Measurements from ENCODE around the gene UBE2Z. TPM values are rescaled to one million over a fixed set of nuclear protein-coding genes. Genes with fewer than 3 reads are reported as not detected.

Gene UBE2Z
- polyA plus RNA-seq, 2 of the 4 experiments (the other 2 are of a cell fraction) = 109 to 174 TPM

DNA sequence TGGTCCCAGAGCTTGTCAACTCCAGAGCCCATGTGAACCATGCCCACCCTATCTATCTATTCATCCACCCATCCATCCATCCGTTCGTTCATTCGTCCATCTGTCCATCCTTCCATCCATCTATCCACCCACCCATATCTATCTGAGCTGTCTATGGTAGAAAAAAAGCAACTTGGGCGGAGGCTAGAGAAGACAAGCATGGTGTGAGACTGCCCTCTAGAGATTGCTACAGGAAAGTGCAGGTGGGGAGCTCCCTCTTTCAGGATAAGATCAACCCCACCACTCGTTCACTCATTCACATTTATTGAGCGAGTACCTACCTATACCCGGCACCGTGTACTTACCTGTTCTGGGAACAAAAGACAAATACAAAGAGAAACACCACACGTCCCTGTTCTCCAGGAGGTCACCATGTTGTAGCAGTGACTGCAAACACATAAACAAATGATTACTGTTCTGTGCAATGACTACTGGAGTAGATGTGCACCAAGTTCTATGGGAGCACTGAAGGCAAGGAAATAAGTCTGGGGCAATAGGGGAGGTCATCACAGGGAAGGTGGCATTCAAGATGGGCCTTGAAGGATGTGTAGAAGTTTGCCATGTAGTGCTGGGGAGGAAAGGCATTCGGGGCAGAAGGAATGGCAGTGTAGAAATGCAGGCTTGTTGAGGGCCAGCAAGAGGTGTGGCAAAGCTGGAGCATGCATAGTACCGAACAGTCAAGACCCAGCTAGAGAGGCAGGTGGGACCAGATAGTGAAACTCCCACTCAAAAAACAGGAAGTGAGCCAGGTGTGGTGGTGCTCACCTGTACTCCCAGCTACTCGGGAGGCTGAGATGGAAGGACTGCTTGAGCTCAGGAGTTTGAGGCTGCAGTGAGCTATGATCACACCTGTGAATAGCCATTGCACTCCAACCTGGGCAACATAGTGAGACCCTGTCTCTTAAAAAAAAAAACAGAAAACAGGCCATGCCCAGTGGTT lies 29.0 kb upstream of the UBE2Z start:
- ChIA-PET POLR2A (interaction anchor here (0.6 to 1.1 kb wide), 8 partner anchors 13 to 254 kb away, joined by 3 to 8 read pairs (median 4); partner anchors contain the start of gene ATP5MC1), CTCF (interaction anchor here (0.5 to 76.6 kb wide), 77 partner anchors 12 to 858 kb away, joined by 3 to 3251 read pairs (median 4); partner anchors contain the start of genes ATP5MC1, CALCOCO2, HOXB13 and PRAC1)
- DNase-seq (ENCODE audit: low read depth in 1 of 2, low spot score in 1 of 2) (peak; percentile 85 to 94), ATAC-seq (peak; percentile 86 to 88), FAIRE-seq (peak; percentile 36)
- no peak overlapping the region for H3K4me3 ChIP-seq
- TF ChIP-seq CHD2 (IDR thresholded peaks at IDR 0.05; ENCODE audit: low read length, partially characterized antibody) (no peak), SMC3 (IDR thresholded peaks at IDR 0.05) (peak; percentile 96), FOXS1 (CRISPR knock-in tag; IDR thresholded peaks at IDR 0.05) (no peak), ESRRA (IDR thresholded peaks at IDR 0.05; ENCODE audit: borderline replicate concordance, low read length) (no peak), EP300 (IDR thresholded peaks at IDR 0.05) (no peak), HDAC2 (IDR thresholded peaks at IDR 0.05) (no peak), RAD21 (conservative IDR thresholded peaks at IDR 0.05 in 1 of 2, IDR thresholded peaks at IDR 0.05 in 1 of 2) (peak; percentile 99 to 100), MAFK (IDR thresholded peaks at IDR 0.05; ENCODE audit: partially characterized antibody) (no peak), CTCF (IDR thresholded peaks at IDR 0.05) (peak; percentile 99), BHLHE40 (IDR thresholded peaks at IDR 0.05; ENCODE audit: low read depth, low read length) (0 out of 2 replicates have a peak, but pooled peaks have one; percentile 7), POLR2A (IDR thresholded peaks at IDR 0.05; ENCODE audit: low read length) (no peak), ATOH8 (CRISPR knock-in tag; IDR thresholded peaks at IDR 0.05; ENCODE audit: low read depth) (no peak), TP53 (CRISPR knock-in tag; IDR thresholded peaks at IDR 0.05) (no peak), NR3C1 (IDR thresholded peaks at IDR 0.05) (no peak), EHF (CRISPR knock-in tag; IDR thresholded peaks at IDR 0.05) (no peak)
- TF ChIP-seq, protein P1, sequence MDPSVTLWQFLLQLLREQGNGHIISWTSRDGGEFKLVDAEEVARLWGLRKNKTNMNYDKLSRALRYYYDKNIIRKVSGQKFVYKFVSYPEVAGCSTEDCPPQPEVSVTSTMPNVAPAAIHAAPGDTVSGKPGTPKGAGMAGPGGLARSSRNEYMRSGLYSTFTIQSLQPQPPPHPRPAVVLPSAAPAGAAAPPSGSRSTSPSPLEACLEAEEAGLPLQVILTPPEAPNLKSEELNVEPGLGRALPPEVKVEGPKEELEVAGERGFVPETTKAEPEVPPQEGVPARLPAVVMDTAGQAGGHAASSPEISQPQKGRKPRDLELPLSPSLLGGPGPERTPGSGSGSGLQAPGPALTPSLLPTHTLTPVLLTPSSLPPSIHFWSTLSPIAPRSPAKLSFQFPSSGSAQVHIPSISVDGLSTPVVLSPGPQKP (IDR thresholded peaks at IDR 0.05; ENCODE audit: low read depth, low read length) = no peak
- TF ChIP-seq, protein P2, sequence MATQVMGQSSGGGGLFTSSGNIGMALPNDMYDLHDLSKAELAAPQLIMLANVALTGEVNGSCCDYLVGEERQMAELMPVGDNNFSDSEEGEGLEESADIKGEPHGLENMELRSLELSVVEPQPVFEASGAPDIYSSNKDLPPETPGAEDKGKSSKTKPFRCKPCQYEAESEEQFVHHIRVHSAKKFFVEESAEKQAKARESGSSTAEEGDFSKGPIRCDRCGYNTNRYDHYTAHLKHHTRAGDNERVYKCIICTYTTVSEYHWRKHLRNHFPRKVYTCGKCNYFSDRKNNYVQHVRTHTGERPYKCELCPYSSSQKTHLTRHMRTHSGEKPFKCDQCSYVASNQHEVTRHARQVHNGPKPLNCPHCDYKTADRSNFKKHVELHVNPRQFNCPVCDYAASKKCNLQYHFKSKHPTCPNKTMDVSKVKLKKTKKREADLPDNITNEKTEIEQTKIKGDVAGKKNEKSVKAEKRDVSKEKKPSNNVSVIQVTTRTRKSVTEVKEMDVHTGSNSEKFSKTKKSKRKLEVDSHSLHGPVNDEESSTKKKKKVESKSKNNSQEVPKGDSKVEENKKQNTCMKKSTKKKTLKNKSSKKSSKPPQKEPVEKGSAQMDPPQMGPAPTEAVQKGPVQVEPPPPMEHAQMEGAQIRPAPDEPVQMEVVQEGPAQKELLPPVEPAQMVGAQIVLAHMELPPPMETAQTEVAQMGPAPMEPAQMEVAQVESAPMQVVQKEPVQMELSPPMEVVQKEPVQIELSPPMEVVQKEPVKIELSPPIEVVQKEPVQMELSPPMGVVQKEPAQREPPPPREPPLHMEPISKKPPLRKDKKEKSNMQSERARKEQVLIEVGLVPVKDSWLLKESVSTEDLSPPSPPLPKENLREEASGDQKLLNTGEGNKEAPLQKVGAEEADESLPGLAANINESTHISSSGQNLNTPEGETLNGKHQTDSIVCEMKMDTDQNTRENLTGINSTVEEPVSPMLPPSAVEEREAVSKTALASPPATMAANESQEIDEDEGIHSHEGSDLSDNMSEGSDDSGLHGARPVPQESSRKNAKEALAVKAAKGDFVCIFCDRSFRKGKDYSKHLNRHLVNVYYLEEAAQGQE (IDR thresholded peaks at IDR 0.05) = no peak; the same call in 1 of the 2 replicates
- H3K27ac ChIP-seq = no peak overlapping the region
- H3K9me3 ChIP-seq = no peaks in the 10 kb centered on the region
- H3K4me2 ChIP-seq = peak overlapping the region; percentile 23; the same call in 1 of the 3 replicates
- peaks cover 15% of the 10 kb centered on the region for H3K4me1 ChIP-seq
- 20% methylated on average over 12 of the region's 12 CpGs for WGBS (ENCODE audit: missing lambda C conversion rate)
